ENCODE measurements around the gene SYT10. TPM values are rescaled to one million over a fixed set of nuclear protein-coding genes. Genes with fewer than 3 reads are reported as not detected.

SYT10 gene
- total and polyA plus RNA-seq, 2 donors (not counting 1 experiment from before 2014, with no cell fraction given) = not detected

DNA sequence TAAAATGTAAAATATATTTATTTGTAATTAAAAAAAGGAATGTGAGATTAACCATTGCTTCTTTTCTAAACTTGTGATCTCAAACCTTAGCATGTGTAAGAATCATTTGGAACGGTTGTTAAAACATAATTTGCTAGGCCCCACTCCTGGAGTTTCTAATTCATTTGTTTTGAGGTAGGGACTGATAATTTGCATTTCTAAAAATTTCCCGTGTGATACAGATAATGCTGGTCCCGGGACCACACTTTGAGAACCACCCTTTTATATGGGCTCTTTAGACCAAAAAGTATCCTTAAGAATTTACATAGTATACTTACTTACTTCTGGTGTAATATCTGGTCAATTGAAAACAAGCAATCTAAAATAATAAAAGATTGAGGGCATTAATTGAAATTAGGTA, 10.9 kb upstream of the SYT10 start:
- H3K9ac ChIP-seq (ENCODE audit: low read length) = no peak overlapping the region
- H3K79me2 ChIP-seq (ENCODE audit: control insufficient read depth, insufficient read depth, low read length) = no peaks in the 10 kb centered on the region
- intact Hi-C loops (cut with micrococcal nuclease) = no loop called here
- no peak overlapping the region for H3K4me2 ChIP-seq (replicated peaks; ENCODE audit: low read depth, low read length, poor library complexity, severe bottlenecking)
- CTCF ChIA-PET = no interaction called here
- no peaks in the 10 kb centered on the region for H3K36me3 ChIP-seq (replicated peaks in 1 of 2; ENCODE audit: control extremely low read depth in 1 of 2, control insufficient read depth in 1 of 2, extremely low read depth in 1 of 2, insufficient read depth in 2 of 2, low read length in 1 of 2)
- H3K4me1 ChIP-seq (ENCODE audit: control insufficient read depth in 2 of 2, insufficient read depth in 2 of 2, low read length in 2 of 2) = no peaks in the 10 kb centered on the region
- no CpG with 5 or more reads among the region's 3 CpGs for WGBS (ENCODE audit: insufficient coverage)
- TF ChIP-seq EZH2 (IDR thresholded peaks at IDR 0.05; ENCODE audit: borderline replicate concordance, insufficient read depth, low read depth, low read length, poor library complexity, severe bottlenecking) = no peak
- TF ChIP-seq, protein P1, sequence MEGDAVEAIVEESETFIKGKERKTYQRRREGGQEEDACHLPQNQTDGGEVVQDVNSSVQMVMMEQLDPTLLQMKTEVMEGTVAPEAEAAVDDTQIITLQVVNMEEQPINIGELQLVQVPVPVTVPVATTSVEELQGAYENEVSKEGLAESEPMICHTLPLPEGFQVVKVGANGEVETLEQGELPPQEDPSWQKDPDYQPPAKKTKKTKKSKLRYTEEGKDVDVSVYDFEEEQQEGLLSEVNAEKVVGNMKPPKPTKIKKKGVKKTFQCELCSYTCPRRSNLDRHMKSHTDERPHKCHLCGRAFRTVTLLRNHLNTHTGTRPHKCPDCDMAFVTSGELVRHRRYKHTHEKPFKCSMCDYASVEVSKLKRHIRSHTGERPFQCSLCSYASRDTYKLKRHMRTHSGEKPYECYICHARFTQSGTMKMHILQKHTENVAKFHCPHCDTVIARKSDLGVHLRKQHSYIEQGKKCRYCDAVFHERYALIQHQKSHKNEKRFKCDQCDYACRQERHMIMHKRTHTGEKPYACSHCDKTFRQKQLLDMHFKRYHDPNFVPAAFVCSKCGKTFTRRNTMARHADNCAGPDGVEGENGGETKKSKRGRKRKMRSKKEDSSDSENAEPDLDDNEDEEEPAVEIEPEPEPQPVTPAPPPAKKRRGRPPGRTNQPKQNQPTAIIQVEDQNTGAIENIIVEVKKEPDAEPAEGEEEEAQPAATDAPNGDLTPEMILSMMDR (IDR thresholded peaks at IDR 0.05) = no peak
- ATAC-seq (ENCODE audit: low read depth) (no peak), DNase-seq (no peak)
- Mint-ChIP-seq H3K27ac (no peak overlapping the region), H3K27me3 (no peaks in the 10 kb centered on the region), H3K9me3 (ENCODE audit: insufficient read depth) (peaks cover 1% of the 10 kb centered on the region), H3K4me3 (no peak overlapping the region), H3K4me1 (no peaks in the 10 kb centered on the region)
- H3K27me3 ChIP-seq (replicated peaks in 1 of 4; ENCODE audit: control extremely low read depth in 1 of 4, control insufficient read depth in 3 of 4, insufficient read depth in 4 of 4, low read length in 3 of 4) = no peaks in the 10 kb centered on the region
- POLR2A ChIA-PET = no interaction called here
- no peaks in the 10 kb centered on the region for H4K20me1 ChIP-seq (ENCODE audit: control insufficient read depth, insufficient read depth, low read length, poor library complexity, severe bottlenecking)
- H2AFZ ChIP-seq (ENCODE audit: insufficient read depth, low read depth, low read length, poor library complexity, severe bottlenecking) = no peak overlapping the region
- H3K27ac ChIP-seq (ENCODE audit: low read length in 2 of 2) = no peak overlapping the region
- no peak overlapping the region for H3K4me3 ChIP-seq (ENCODE audit: control extremely low read depth in 1 of 5, extremely low read depth in 1 of 5, insufficient read depth in 1 of 5, low read depth in 2 of 5, low read length in 4 of 5)
- no peaks in the 10 kb centered on the region for H3K9me3 ChIP-seq (ENCODE audit: control extremely low read depth in 1 of 3, control insufficient read depth in 2 of 3, insufficient read depth in 1 of 3, low read length in 2 of 3)

DNA sequence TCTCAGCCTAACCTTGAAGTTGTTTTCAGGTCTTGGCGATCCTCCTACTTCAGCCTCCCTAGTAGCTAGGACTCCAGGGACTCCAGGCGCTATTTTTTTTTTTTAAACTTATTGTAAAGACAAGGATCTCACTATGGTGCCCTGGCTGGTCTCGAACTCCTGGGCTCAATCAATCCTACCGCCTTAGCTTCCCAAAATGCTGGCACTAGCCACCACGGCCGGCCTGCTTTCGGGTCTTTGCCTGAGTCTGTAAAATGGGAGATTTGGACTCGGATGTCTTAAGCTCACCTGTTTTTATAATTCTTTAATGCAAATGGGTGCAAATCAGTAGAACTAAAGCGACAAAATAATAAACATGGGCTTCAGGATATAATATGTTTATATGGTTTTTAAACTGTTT, 858 bp upstream of the SYT10 start:
- H3K4me1 Mint-ChIP-seq = peaks cover 4% of the 10 kb centered on the region

More for the DNA sequence above, 858 bp upstream of the SYT10 start:
- H3K4me1 ChIP-seq (ENCODE audit: control insufficient read depth in 2 of 2, insufficient read depth in 2 of 2, low read length in 2 of 2) = no peaks in the 10 kb centered on the region
- POLR2A ChIA-PET = no interaction called here
- H2AFZ ChIP-seq (ENCODE audit: insufficient read depth, low read depth, low read length, poor library complexity, severe bottlenecking) = no peak overlapping the region
- CTCF ChIA-PET = no interaction called here
- Mint-ChIP-seq H3K27me3 (peaks cover 25% of the 10 kb centered on the region), H3K9me3 (ENCODE audit: insufficient read depth) (no peaks in the 10 kb centered on the region), H3K4me3 (no peak overlapping the region), H3K27ac (no peak overlapping the region)
- H4K20me1 ChIP-seq (ENCODE audit: control insufficient read depth, insufficient read depth, low read length, poor library complexity, severe bottlenecking) = no peaks in the 10 kb centered on the region
- no peak overlapping the region for H3K9ac ChIP-seq (ENCODE audit: low read length)
- no CpG with 5 or more reads among the region's 9 CpGs for WGBS (ENCODE audit: insufficient coverage)
- ATAC-seq (ENCODE audit: low read depth) = no peak
- no peak overlapping the region for H3K27ac ChIP-seq (ENCODE audit: low read length in 2 of 2)
- intact Hi-C loops (cut with micrococcal nuclease) = no loop called here
- H3K27me3 ChIP-seq (replicated peaks in 1 of 4; ENCODE audit: control extremely low read depth in 1 of 4, control insufficient read depth in 3 of 4, insufficient read depth in 4 of 4, low read length in 3 of 4) = peaks cover 0 to 25% (median 3%) of the 10 kb centered on the region in 4 experiments
- TF ChIP-seq EZH2 (IDR thresholded peaks at IDR 0.05; ENCODE audit: borderline replicate concordance, insufficient read depth, low read depth, low read length, poor library complexity, severe bottlenecking) = no peak
- TF ChIP-seq, protein P1 (IDR thresholded peaks at IDR 0.05) = no peak
- no peak overlapping the region for H3K4me2 ChIP-seq (replicated peaks; ENCODE audit: low read depth, low read length, poor library complexity, severe bottlenecking)
- H3K79me2 ChIP-seq (ENCODE audit: control insufficient read depth, insufficient read depth, low read length) = no peaks in the 10 kb centered on the region
- H3K36me3 ChIP-seq (replicated peaks in 1 of 2; ENCODE audit: control extremely low read depth in 1 of 2, control insufficient read depth in 1 of 2, extremely low read depth in 1 of 2, insufficient read depth in 2 of 2, low read length in 1 of 2) = no peaks in the 10 kb centered on the region
- peaks cover 0 to 17% (median 2%) of the 10 kb centered on the region in 3 donors for H3K9me3 ChIP-seq (ENCODE audit: control extremely low read depth in 1 of 3, control insufficient read depth in 2 of 3, insufficient read depth in 1 of 3, low read length in 2 of 3)
- no peak for DNase-seq
- no peak overlapping the region for H3K4me3 ChIP-seq (ENCODE audit: control extremely low read depth in 1 of 5, extremely low read depth in 1 of 5, insufficient read depth in 1 of 5, low read depth in 2 of 5, low read length in 4 of 5)

Measured in B cell (primary cell).